Endodermal cell (in vitro differentiated cells): Measurements from ENCODE around the gene VPS50. TPM values are rescaled to one million over a fixed set of nuclear protein-coding genes. Genes with fewer than 3 reads are reported as not detected.

Experiments used
- DNase-seq: peaks from one replicate; pipeline ENCODE4 v3.0.0-alpha.2; 2017
- H3K27ac ChIP-seq: 2 replicates; pipeline ENCODE4 v1.5.1; 2013; ENCODE audit warnings: mild to moderate bottlenecking, low read depth, low read length, moderate library complexity
- H3K27me3 ChIP-seq: 2 replicates; pipeline ENCODE4 v1.6.1; 2013; ENCODE audit warnings: mild to moderate bottlenecking, low read length, moderate library complexity; ENCODE audit not compliant: insufficient read depth, control insufficient read depth, poor library complexity, severe bottlenecking
- H3K36me3 ChIP-seq: 2 replicates; pipeline ENCODE4 v1.7.0; 2013; ENCODE audit warnings: mild to moderate bottlenecking, low read length, moderate library complexity; ENCODE audit not compliant: control insufficient read depth, insufficient read depth
- H3K4me1 ChIP-seq: one replicate; pipeline ENCODE4 v1.7.0; 2013; ENCODE audit warnings: low read length; ENCODE audit not compliant: control insufficient read depth, insufficient read depth
- H3K4me3 ChIP-seq: 2 replicates; pipeline ENCODE4 v1.5.1; 2013; ENCODE audit warnings: mild to moderate bottlenecking, low read length, moderate library complexity
- H3K9ac ChIP-seq: 2 replicates; pipeline ENCODE4 v1.6.1; 2013; ENCODE audit warnings: mild to moderate bottlenecking, low read length, moderate library complexity; ENCODE audit not compliant: poor library complexity, severe bottlenecking; ENCODE audit errors: extremely low read depth
- H3K9me3 ChIP-seq: 2 replicates; pipeline ENCODE4 v1.6.1; 2013; ENCODE audit warnings: mild to moderate bottlenecking, low read length, moderate library complexity; ENCODE audit not compliant: control insufficient read depth
- H3K27ac Mint-ChIP-seq: 2 replicates; pipeline ENCODE4 v1.8.0; 2020; ENCODE audit warnings: mixed read lengths
- H3K27me3 Mint-ChIP-seq: 2 replicates; pipeline ENCODE4 v1.8.0; 2021; ENCODE audit warnings: mild to moderate bottlenecking, mixed read lengths; ENCODE audit not compliant: insufficient read depth
- H3K36me3 Mint-ChIP-seq: 2 replicates; pipeline ENCODE4 v1.8.0; 2020; ENCODE audit warnings: low read depth, mixed read lengths
- H3K4me1 Mint-ChIP-seq: 2 replicates; pipeline ENCODE4 v1.8.0; 2020; ENCODE audit warnings: mixed read lengths
- H3K4me3 Mint-ChIP-seq: 2 replicates; pipeline ENCODE4 v1.8.0; 2020; ENCODE audit warnings: mild to moderate bottlenecking, moderate library complexity, mixed read lengths
- H3K9me3 Mint-ChIP-seq: 2 replicates; pipeline ENCODE4 v1.8.0; 2020; ENCODE audit warnings: mild to moderate bottlenecking, mixed read lengths
- WGBS, 2 experiments: methylation state at CpG; one replicate each; pipeline versions ENCODE4 v1.1.5 to v1.1.7; 2013; ENCODE audit warnings: missing lambda C conversion rate in 2 of 2, mixed read lengths in 1 of 2; ENCODE audit not compliant: insufficient coverage in 1 of 2, insufficient read length in 1 of 2; 5-methylcytosine and 5-hydroxymethylcytosine counted together
- total RNA-seq, 2 donors: library from RNA; stranded (reverse); fragmentation: NEBNext Ultra II Directional in 1 of 2; extraction: Animal tissue kit (Norgen Biotek cat#: 25700) in 1 of 2; gene quantifications; 2 replicates in 1 of 2; 3 replicates in 1 of 2; pipeline ENCODE4 v1.2.1, GENCODE V29; 2021
- TF ChIP-seq, protein P1 (sequence below): fragments of 200-600 bp; sonication (generic); conservative IDR thresholded peaks from 2 replicates; pipeline ENCODE4 v1.5.0; 2021; ENCODE audit warnings: antibody characterized with exemption, mild to moderate bottlenecking

Gene VPS50
- total RNA-seq, 2 donors from 2014 or later, result 13.3 to 14.9 TPM

DNA sequence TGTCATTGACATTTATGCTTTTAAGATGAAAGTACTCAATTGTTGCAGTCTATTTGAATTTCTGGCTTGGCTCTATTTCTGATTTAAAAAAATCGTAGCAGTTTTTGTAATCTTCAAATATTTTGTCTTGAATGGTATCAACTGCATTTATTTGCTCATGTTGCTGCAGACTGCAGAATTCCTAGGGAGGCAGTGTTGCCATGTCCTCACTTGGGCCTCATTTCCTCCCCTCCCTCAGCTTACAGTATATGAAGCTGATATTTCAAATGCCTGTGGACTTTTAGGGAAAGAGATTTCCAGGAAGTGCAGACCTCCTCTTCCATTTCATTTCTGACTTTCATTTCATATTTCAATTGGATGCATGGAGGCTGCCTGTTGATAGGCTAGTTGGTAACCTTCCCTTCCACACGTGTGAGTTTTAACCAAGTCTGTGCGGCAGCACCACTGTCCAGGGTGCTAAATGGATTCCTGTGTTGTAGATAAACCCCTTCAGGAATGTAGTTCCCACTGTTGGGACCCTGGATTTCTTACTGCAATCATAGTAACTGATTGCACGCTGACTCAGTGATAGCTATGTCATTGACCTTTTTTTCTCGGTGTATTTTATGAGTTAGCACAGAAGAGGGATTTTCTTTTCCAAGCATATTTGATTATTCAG is 17.5 kb downstream of the VPS50 start:
- Mint-ChIP-seq H3K27ac (no peak overlapping the region), H3K4me1 (peaks cover 2% of the 10 kb centered on the region), H3K4me3 (no peak overlapping the region), H3K9me3 (no peaks in the 10 kb centered on the region), H3K36me3 (peaks cover 2% of the 10 kb centered on the region), H3K27me3 (no peaks in the 10 kb centered on the region)
- H3K27ac ChIP-seq, result no peak overlapping the region
- DNase-seq, result peak; percentile 59
- H3K36me3 ChIP-seq, result no peaks in the 10 kb centered on the region
- no peaks in the 10 kb centered on the region for H3K4me1 ChIP-seq
- H3K9ac ChIP-seq, result no peak overlapping the region
- no peaks in the 10 kb centered on the region for H3K9me3 ChIP-seq
- WGBS, 2 experiments, result 86 to 93% methylated on average over 3 to 5 of the region's 5 CpGs
- H3K4me3 ChIP-seq, result no peak overlapping the region
- TF ChIP-seq, protein P1, sequence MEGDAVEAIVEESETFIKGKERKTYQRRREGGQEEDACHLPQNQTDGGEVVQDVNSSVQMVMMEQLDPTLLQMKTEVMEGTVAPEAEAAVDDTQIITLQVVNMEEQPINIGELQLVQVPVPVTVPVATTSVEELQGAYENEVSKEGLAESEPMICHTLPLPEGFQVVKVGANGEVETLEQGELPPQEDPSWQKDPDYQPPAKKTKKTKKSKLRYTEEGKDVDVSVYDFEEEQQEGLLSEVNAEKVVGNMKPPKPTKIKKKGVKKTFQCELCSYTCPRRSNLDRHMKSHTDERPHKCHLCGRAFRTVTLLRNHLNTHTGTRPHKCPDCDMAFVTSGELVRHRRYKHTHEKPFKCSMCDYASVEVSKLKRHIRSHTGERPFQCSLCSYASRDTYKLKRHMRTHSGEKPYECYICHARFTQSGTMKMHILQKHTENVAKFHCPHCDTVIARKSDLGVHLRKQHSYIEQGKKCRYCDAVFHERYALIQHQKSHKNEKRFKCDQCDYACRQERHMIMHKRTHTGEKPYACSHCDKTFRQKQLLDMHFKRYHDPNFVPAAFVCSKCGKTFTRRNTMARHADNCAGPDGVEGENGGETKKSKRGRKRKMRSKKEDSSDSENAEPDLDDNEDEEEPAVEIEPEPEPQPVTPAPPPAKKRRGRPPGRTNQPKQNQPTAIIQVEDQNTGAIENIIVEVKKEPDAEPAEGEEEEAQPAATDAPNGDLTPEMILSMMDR, result peak; percentile 43
- no peaks in the 10 kb centered on the region for H3K27me3 ChIP-seq

DNA sequence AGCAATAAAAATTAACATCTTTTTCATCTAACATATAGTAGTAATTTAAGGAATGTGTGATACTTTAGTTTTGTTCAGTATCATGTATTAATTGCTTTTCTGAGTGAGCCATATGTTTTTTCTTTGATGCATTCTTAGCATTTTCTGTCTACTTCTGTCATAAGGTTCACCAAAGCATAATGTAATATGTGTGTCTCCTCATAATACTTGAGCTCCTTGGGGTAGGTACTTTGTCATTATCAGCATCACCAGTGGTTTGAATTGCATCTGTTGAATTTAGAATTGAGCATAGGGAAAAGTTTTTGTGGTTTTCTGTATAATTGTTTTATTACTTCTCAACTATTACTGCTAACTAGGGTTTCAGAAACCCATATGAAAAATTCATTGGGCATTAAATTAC is 26.5 kb downstream of the VPS50 start:
- DNase-seq, result no peak
- H3K4me3 ChIP-seq, result no peak overlapping the region
- no peak overlapping the region for H3K27ac ChIP-seq
- no peaks in the 10 kb centered on the region for H3K27me3 ChIP-seq
- no peaks in the 10 kb centered on the region for H3K9me3 ChIP-seq
- Mint-ChIP-seq H3K27me3 (no peaks in the 10 kb centered on the region), H3K9me3 (no peaks in the 10 kb centered on the region), H3K4me3 (no peak overlapping the region), H3K4me1 (no peaks in the 10 kb centered on the region), H3K27ac (no peak overlapping the region), H3K36me3 (peaks cover 3% of the 10 kb centered on the region)
- TF ChIP-seq, protein P1, result no peak
- peaks cover 3% of the 10 kb centered on the region for H3K36me3 ChIP-seq
- no peak overlapping the region for H3K9ac ChIP-seq
- no peaks in the 10 kb centered on the region for H3K4me1 ChIP-seq

DNA sequence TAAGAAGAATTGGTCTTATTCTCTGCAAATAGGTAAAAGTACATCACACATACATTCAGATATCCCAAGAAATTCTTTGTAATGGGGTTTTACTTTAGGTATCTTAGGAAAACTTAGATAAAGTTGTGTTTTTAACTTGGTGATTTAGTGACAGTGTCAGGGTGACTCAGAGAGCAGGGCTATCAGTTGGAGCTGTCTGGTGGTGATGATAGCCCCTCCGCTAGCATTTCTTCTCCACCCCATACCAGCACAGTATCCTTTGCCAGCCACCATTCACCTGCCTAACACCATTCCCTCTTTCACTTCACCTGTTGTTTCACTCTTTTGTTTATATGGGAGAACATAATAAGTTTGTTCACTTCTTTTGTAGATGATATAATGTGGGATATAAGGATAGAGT is 30.4 kb downstream of the VPS50 start:
- no peaks in the 10 kb centered on the region for H3K4me1 Mint-ChIP-seq
- no peaks in the 10 kb centered on the region for H3K27me3 Mint-ChIP-seq
- H3K9me3 Mint-ChIP-seq, result no peaks in the 10 kb centered on the region
- WGBS, 2 experiments, result 92 to 100% methylated on average over 1 of the region's 1 CpG
- Histone ChIP-seq H3K9ac (no peak overlapping the region), H3K27ac (no peak overlapping the region), H3K4me3 (no peak overlapping the region), H3K27me3 (no peaks in the 10 kb centered on the region), H3K4me1 (no peaks in the 10 kb centered on the region), H3K9me3 (no peaks in the 10 kb centered on the region), H3K36me3 (peaks cover 3% of the 10 kb centered on the region)
- TF ChIP-seq, protein P1, result no peak
- no peak for DNase-seq
- no peak overlapping the region for H3K4me3 Mint-ChIP-seq
- H3K36me3 Mint-ChIP-seq, result peaks cover 2% of the 10 kb centered on the region
- no peak overlapping the region for H3K27ac Mint-ChIP-seq
